HEK293 (cell line): ENCODE data around the gene ISCU.

Experiments
- CTCF ChIA-PET: fragments of 350-600 bp; formaldehyde crosslinking; extraction: SDS; loops from one replicate; lab custom pipeline; 2021; ENCODE audit warnings: antibody characterized with exemption; lab: Yijun Ruan, JAX
- POLR2A ChIA-PET: fragments of 300-600 bp; formaldehyde crosslinking; extraction: SDS; loops from one replicate; lab custom pipeline; 2020; ENCODE audit warnings: antibody characterized with exemption, inconsistent platforms; lab: Yijun Ruan, JAX
- H3K27ac ChIP-seq: fragments of 200-500 bp; sonication (Bioruptor generic); 2 replicates; pipeline ENCODE4 v1.5.1; 2014; ENCODE audit warnings: low read depth, low read length, control low read depth, inconsistent platforms; ENCODE audit errors: extremely low read depth
- H3K36me3 ChIP-seq, 2 experiments: fragments of 200-500 bp in 1 of 2; sonication (Bioruptor generic) in 1 of 2; 1 replicate in 1 of 2; 2 replicates in 1 of 2; pipeline ENCODE4 v1.5.1; 2014 to 2017; ENCODE audit warnings: inconsistent platforms in 2 of 2, low read length in 2 of 2; ENCODE audit not compliant: control insufficient read depth in 2 of 2, insufficient read depth in 1 of 2
- H3K4me1 ChIP-seq: fragments of 200-500 bp; sonication (Bioruptor generic); 2 replicates; pipeline ENCODE4 v1.5.1; 2014; ENCODE audit warnings: mild to moderate bottlenecking, low read length, inconsistent platforms; ENCODE audit not compliant: control insufficient read depth, insufficient read depth
- H3K4me3 ChIP-seq: 2 replicates; pipeline ENCODE4 v1.5.1; 2011; ENCODE audit warnings: low read depth, mild to moderate bottlenecking, control low read depth, low read length, moderate library complexity
- H3K9me3 ChIP-seq: fragments of 200-500 bp; sonication (Bioruptor generic); 2 replicates; pipeline ENCODE4 v1.5.1; 2014; ENCODE audit warnings: low read depth, low read length, inconsistent platforms; ENCODE audit not compliant: control insufficient read depth, insufficient read depth
- ATF2 ChIP-seq: fragments of 450-650 bp; formaldehyde crosslinking; IDR thresholded peaks from 2 replicates; pipeline ENCODE4 v1.5.1; 2016; ENCODE audit warnings: missing biosample characterization, missing genetic modification characterization, low read depth
- BCL6B ChIP-seq: fragments of 450-650 bp; formaldehyde crosslinking; IDR thresholded peaks from 2 replicates; pipeline ENCODE4 v1.5.1; 2017; ENCODE audit warnings: missing biosample characterization, missing genetic modification characterization
- GLIS1 ChIP-seq: fragments of 450-650 bp; formaldehyde crosslinking; IDR thresholded peaks from 2 replicates; pipeline ENCODE4 v1.5.1; 2016; ENCODE audit warnings: missing biosample characterization, missing genetic modification characterization
- KLF9 ChIP-seq: fragments of 450-650 bp; formaldehyde crosslinking; IDR thresholded peaks from 2 replicates; pipeline ENCODE4 v1.5.1; 2016; ENCODE audit warnings: missing biosample characterization, missing genetic modification characterization, low read depth
- SCRT2 ChIP-seq: fragments of 450-650 bp; formaldehyde crosslinking; IDR thresholded peaks from 2 replicates; pipeline ENCODE4 v1.5.1; 2016; ENCODE audit warnings: missing biosample characterization, missing genetic modification characterization
- ZFP41 ChIP-seq: fragments of 450-650 bp; formaldehyde crosslinking; IDR thresholded peaks from 2 replicates; pipeline ENCODE4 v1.5.1; 2016; ENCODE audit warnings: missing biosample characterization, missing genetic modification characterization, borderline replicate concordance
- ZNF114 ChIP-seq: fragments of 450-650 bp; formaldehyde crosslinking; IDR thresholded peaks from 2 replicates; pipeline ENCODE4 v1.5.0; 2017; ENCODE audit warnings: missing biosample characterization, missing genetic modification characterization
- ZNF140 ChIP-seq: fragments of 450-650 bp; formaldehyde crosslinking; IDR thresholded peaks from 2 replicates; pipeline ENCODE4 v1.5.1; 2016; ENCODE audit warnings: missing biosample characterization, missing genetic modification characterization
- ZNF280D ChIP-seq: fragments of 450-650 bp; formaldehyde crosslinking; IDR thresholded peaks from 2 replicates; pipeline ENCODE4 v1.5.1; 2016; ENCODE audit warnings: missing biosample characterization, missing genetic modification characterization
- ZNF341 ChIP-seq: fragments of 450-650 bp; formaldehyde crosslinking; IDR thresholded peaks from 2 replicates; pipeline ENCODE4; 2016; ENCODE audit warnings: low read depth, missing biosample characterization, missing genetic modification characterization
- ZNF391 ChIP-seq: fragments of 450-650 bp; formaldehyde crosslinking; IDR thresholded peaks from 2 replicates; pipeline ENCODE4 v1.5.1; 2016; ENCODE audit warnings: low read depth, missing biosample characterization, missing genetic modification characterization, borderline replicate concordance
- ZNF433 ChIP-seq: fragments of 450-650 bp; formaldehyde crosslinking; IDR thresholded peaks from 2 replicates; pipeline ENCODE4 v1.5.1; 2016; ENCODE audit warnings: missing biosample characterization, missing genetic modification characterization, low read depth
- ZNF48 ChIP-seq: fragments of 450-650 bp; formaldehyde crosslinking; IDR thresholded peaks from 2 replicates; pipeline ENCODE4 v1.5.1; 2016; ENCODE audit warnings: missing biosample characterization, missing genetic modification characterization
- ZNF677 ChIP-seq: fragments of 450-650 bp; IDR thresholded peaks from 2 replicates; pipeline ENCODE4 v1.5.0; 2018; ENCODE audit warnings: missing biosample characterization, mild to moderate bottlenecking, missing genetic modification characterization, moderate library complexity
- ZNF747 ChIP-seq: fragments of 450-650 bp; formaldehyde crosslinking; IDR thresholded peaks from 2 replicates; pipeline ENCODE4 v1.5.1; 2016; ENCODE audit warnings: missing biosample characterization, missing genetic modification characterization
- ZNF777 ChIP-seq: fragments of 450-650 bp; formaldehyde crosslinking; IDR thresholded peaks from 2 replicates; pipeline ENCODE4 v1.5.1; 2017; ENCODE audit warnings: missing biosample characterization, missing genetic modification characterization, borderline replicate concordance
- ZSCAN30 ChIP-seq: fragments of 450-650 bp; IDR thresholded peaks from 2 replicates; pipeline ENCODE4 v1.5.1; 2018; ENCODE audit warnings: missing biosample characterization, mild to moderate bottlenecking, missing genetic modification characterization, moderate library complexity

The ISCU gene

GRCh38 chr12:108559007-108559655, 3.3 kb upstream of the ISCU start:
- TF ChIP-seq ZNF433 (tag by site-specific recombination) (no peak), ZFP41 (no peak), SCRT2 (peak; percentile 65), ZNF677 (no peak), ZNF391 (tag by site-specific recombination) (no peak), ZSCAN30 (tag by site-specific recombination) (no peak), ATF2 (tag by site-specific recombination) (peak; percentile 79)
- Histone ChIP-seq H3K4me1 (0 out of 2 replicates have a peak, but pooled peaks cover 2% of the 10 kb centered on the region), H3K27ac (no peak overlapping the region), H3K36me3 (peaks cover 5 to 23% of the 10 kb centered on the region in 2 experiments; a peak in 2 of 3 replicates), H3K9me3 (no peaks in the 10 kb centered on the region), H3K4me3 (no peak overlapping the region; the same call in 1 of the 2 replicates)
- POLR2A ChIA-PET, result interaction anchor here (0.7 kb wide), 1 partner anchor 10 kb away, joined by 5 read pairs; no protein-coding TSS in a partner anchor
- CTCF ChIA-PET, result interaction anchor here (0.7 kb wide), 1 partner anchor 1320 kb away, joined by 6 read pairs; no protein-coding TSS in a partner anchor

GRCh38 chr12:108559748-108560147, 2.6 kb upstream of the ISCU start:
- TF ChIP-seq GLIS1 (tag by site-specific recombination) (0 out of 2 replicates have a peak, but pooled peaks have one; percentile 14), ZNF114 (tag by site-specific recombination) (no peak)
- H3K27ac ChIP-seq, result no peak overlapping the region
- peak overlapping the region; percentile 97 for H3K4me3 ChIP-seq
- ChIA-PET CTCF (interaction anchor here (0.7 to 1.1 kb wide), 3 partner anchors 56 to 1319 kb away, joined by 3 to 8 read pairs (median 6); no protein-coding TSS in a partner anchor), POLR2A (interaction anchor here (0.7 to 1.3 kb wide), 3 partner anchors 11 to 27 kb away, joined by 3 to 5 read pairs (median 3); no protein-coding TSS in a partner anchor)
- no peaks in the 10 kb centered on the region for H3K9me3 ChIP-seq
- peaks cover 5 to 30% of the 10 kb centered on the region in 2 experiments; a peak in 2 of 3 replicates for H3K36me3 ChIP-seq
- H3K4me1 ChIP-seq, result 0 out of 2 replicates have a peak, but pooled peaks cover 2% of the 10 kb centered on the region

GRCh38 chr12:108560321-108560721, 2.1 kb upstream of the ISCU start:
- ChIA-PET CTCF (interaction anchor here (0.6 to 1.1 kb wide), 3 partner anchors 47 to 58 kb away, joined by 3 to 8 read pairs (median 3); no protein-coding TSS in a partner anchor), POLR2A (interaction anchor here (0.7 to 1.3 kb wide), 3 partner anchors 26 to 81 kb away, joined by 3 to 4 read pairs (median 3); no protein-coding TSS in a partner anchor)
- TF ChIP-seq ZNF280D (tag by site-specific recombination), result no peak
- no peak for TF ChIP-seq ZNF391 (tag by site-specific recombination)
- no peak for TF ChIP-seq ZNF140
- TF ChIP-seq ZNF777, result no peak
- TF ChIP-seq ZNF48 (tag by site-specific recombination), result no peak
- no peak for TF ChIP-seq BCL6B (tag by site-specific recombination)
- TF ChIP-seq ZNF341, result no peak
- TF ChIP-seq ZNF747 (tag by site-specific recombination), result no peak
- TF ChIP-seq KLF9, result no peak
- Histone ChIP-seq H3K4me3 (peak overlapping the region; percentile 97), H3K9me3 (no peaks in the 10 kb centered on the region), H3K4me1 (0 out of 2 replicates have a peak, but pooled peaks cover 2% of the 10 kb centered on the region), H3K27ac (peak overlapping the region; percentile 14; the same call in 1 of the 2 replicates), H3K36me3 (peaks cover 7 to 35% of the 10 kb centered on the region in 2 experiments)
